Measurements from ENCODE around the gene TAF11L2. TPM values are rescaled to one million over a fixed set of nuclear protein-coding genes. Genes with fewer than 3 reads are reported as not detected.
"Not testable (repeated sequence)": the region's sequence is repeated elsewhere in the genome, so short reads cannot be mapped to it uniquely, and the experiment has no call there.

TAF11L2 gene
- total RNA-seq: not detected in 2 replicates

DNA sequence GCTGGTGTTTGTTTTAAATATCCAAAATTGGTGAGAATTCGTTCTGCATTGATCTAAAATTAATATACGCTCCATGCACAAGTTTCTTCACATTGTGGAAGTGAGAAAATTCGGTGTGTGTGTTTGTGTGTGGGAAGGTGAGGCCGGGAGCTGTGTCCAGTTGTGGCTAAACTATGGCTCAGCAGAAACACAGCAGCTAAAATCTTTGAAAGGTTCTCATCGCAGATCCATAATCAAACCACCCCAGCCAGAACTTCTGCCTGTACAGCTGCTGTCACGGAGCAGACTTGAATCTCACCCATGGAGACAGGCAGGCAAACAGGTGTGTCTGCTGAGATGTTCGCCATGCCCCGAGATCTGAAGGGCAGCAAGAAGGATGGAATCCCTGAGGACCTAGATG, at the start of gene TAF11L2:
TAF11L2 (plus strand) TSS at position 301 of the 400 bp plus-strand sequence.
- DNase-seq (ENCODE audit: low read depth, low spot score): not testable (repeated sequence)

DNA sequence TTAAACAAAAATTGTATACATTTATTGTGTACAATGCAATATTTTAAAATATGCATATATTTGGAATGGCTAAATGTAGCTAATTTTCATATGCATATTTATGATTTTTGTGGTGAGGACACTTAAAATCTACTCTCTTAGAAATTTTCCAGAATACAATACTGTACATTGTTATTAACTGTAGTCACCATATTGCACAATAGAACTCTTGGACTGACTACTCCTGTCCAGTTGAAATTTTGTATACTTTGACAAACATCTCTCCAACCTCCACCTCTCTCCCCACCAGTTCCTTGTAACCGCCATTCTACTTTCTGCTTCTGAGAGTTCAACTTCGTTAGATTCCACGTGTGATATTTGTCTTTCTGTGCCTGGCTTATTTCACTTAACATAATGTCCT, 49.2 kb upstream of the TAF11L2 start:
- DNase-seq (ENCODE audit: low read depth, low spot score): no peak

DNA sequence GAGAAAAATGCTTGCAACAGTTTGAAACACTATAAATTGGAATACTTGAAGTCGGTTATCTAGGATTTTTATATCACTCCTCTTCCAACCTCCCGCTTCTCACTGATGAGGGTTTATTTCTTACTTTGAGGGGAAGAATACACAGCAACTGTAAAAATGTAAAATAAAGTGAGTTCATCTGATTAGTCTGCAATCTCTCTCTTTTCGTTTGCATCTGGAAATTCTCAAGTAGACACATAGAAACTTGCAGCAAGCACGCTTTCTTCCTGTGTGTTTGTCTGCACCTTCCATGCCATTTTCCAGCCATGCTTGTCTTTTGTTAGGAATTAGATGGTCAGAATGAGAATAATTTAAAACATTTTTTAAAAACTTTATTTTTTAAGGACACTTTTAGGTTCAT, 45.1 kb upstream of the TAF11L2 start:
- no peak for DNase-seq (ENCODE audit: low read depth, low spot score)

DNA sequence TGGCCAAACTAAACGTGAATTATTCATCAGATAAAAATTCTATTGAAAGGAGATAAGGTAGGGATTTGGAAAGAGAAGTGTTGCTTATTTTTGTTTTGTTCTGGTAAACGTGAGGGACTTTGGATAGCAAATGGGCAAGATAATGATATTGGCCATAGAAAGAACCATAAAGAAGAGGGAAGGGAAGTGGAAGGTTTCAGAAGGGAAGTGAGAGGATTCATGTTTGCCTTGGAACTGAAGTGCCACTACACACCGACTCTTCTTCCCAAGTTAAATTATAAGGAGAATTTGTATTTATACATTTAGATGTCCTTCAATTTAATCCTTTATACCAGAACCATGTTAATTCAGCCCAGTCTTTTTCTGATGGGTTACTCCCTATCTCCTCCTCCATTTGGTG, 42.1 kb upstream of the TAF11L2 start:
- DNase-seq (ENCODE audit: low read depth, low spot score): no peak

DNA sequence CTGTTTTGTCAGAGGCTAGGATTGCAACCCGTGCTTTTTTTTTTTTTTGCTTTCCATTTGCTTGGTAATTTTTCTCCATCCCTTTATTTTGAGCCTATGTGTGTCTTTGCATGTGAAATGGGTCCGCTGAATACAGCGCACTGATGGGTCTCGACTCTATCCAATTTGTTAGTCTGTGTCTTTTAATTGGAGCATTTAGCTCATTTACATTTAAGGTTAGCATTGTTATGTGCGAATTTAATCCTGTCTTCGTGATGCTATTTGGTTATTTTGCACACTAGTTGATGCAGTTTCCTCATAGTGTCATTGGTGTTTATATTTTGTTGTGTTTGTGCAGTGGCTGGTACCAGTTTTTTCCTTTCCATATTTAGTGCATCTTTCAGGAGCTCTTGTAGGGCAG, 36.2 kb upstream of the TAF11L2 start:
- DNase-seq (ENCODE audit: low read depth, low spot score): no peak

DNA sequence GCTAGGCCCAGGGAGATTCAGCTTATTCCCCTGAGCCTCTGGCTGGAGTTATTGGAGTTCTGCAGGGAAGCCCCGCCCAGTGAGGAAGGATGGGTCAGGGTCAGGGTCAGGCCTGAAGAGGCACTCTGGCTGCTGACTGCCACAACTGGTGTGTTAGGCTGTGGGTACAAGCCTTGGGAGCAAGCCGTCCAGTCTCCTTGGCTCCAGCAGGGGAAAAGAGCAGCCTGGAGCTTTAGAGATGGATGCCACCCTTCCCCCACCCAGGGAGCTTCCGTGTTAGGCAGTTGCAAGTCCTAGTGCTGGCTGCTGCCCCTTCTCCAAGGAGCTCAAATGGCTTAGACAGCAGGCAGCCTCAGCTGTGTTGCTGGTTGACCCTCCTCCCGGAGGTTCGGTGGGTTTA, 34.4 kb upstream of the TAF11L2 start:
- no peak for DNase-seq (ENCODE audit: low read depth, low spot score)

DNA sequence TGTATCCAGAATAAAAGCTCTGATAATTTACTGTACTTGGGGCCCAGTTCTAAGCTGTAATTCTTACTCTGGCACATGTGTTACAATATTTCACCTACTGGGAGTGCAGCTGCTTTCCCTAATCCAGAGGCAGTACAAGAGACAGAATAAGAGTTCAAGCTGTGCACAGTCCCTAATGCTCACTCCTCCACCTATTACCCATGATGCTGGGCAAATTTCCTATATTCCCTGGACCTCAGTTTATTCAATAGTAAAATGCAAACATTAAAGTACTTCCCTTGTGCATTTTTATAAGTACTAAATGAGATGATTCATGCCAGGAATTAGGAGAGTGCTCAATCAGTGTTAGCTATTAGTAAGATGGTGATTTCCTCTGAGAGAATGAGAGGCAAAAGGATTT, 28.0 kb upstream of the TAF11L2 start:
- DNase-seq (ENCODE audit: low read depth, low spot score): no peak

DNA sequence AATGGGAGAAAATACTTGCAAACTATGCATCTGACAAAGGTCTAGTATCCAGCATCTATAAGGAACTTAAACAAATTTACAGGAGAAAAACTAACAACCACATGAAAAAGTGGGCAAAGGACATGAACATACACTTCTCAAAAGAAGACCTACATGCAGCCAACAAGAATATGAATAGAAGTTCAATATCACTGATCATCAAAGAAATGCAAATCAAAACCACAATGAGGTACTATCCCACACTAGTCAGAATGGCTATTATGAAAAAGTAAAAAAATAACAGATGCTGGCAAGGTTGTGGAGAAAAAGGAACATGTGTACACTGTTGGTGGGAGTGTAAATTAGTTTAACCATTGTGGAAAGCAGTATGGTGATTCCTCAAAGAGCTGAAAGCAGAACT, 23.0 kb upstream of the TAF11L2 start:
- DNase-seq (ENCODE audit: low read depth, low spot score): not testable (repeated sequence)

DNA sequence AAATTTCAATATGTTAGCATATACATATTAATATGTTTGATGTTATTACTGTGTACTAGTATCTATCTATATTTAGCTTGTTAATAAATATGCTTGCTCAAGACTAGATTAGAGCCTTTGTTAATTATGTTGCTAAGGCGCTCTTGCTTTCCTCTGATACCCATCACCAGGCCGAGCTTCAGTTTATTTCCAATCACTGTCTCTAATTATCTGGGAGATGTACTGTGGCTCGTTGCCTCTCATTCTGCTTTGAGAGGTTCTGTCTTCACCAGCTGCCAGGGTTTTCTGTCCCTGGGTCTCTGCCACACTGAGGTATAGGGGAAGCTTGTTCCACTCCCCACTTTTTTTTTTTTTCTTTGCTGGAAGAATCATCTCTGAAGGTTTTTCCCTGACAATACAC, 21.0 kb upstream of the TAF11L2 start:
- DNase-seq (ENCODE audit: low read depth, low spot score): no peak

DNA sequence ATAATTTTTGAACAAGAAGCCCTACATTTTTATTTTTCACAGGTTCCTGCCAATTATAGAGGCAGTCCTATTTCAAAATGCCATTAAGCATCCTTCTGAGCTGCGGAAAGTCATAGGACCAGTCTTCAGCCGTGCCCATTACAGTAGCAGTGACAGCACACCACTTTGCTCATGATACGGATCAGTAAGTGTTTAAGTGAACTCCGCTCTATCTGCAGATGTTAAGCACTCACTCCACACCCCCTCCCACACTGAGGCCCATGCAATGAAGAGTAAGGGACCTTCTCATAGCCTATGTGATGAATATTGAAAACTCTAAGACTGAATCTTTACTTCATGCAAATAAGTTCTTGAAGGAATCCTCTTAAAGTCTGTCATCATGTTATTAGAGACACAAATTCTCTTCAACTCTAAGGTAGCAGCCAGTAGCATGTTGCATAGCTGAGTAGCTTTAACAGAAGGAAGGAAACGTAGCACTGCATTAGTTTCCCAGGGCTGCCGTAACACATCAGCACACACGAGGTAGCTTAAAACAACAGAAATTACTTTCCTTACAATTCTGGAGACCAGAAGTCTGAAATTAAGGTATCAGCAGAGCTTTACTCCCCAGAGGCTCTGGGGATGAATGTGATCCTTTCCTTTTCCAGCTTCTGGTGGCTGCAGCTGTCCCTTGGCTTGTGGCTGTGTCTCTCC, 20.3 kb upstream of the TAF11L2 start:
- no peak for DNase-seq (ENCODE audit: low read depth, low spot score)

DNA sequence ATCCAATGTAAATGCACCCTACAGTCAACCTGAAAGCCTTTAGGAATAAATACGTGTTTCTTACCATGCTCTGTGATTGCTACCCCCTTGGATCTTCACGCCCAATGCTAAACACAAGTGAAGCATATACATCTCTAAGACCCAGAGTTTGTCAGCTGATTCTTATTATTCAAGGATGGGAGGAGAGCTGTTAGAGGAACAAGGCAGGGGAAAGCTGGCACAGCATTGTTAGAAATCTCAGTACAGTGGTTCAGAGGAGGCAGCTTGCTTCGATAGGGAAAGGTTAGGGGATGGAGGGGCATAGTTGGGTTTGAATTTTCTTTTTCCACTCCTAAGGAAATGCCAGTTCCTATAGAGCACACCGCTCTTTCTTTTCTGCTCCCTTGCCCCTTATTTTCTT, 16.7 kb upstream of the TAF11L2 start:
- DNase-seq (ENCODE audit: low read depth, low spot score): no peak

DNA sequence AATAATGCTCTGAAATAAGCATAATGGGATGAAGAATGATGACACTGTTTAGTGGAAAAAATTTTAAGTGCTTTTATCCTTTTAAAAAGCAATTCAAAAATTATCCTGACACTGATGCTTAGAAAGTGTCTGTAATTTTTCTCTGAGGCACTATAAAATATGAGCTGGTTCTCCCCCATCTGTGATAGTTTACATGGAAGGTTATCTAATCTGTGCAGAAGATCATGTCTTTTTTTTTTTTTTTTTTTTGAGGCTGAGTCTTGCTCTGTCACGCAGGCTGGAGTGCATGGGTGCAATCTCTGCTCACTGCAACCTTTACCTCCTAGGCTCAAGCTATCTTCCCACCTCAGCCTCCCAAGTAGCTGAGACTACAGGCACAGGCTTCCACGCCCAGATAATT, 15.2 kb upstream of the TAF11L2 start:
- no peak for DNase-seq (ENCODE audit: low read depth, low spot score)

DNA sequence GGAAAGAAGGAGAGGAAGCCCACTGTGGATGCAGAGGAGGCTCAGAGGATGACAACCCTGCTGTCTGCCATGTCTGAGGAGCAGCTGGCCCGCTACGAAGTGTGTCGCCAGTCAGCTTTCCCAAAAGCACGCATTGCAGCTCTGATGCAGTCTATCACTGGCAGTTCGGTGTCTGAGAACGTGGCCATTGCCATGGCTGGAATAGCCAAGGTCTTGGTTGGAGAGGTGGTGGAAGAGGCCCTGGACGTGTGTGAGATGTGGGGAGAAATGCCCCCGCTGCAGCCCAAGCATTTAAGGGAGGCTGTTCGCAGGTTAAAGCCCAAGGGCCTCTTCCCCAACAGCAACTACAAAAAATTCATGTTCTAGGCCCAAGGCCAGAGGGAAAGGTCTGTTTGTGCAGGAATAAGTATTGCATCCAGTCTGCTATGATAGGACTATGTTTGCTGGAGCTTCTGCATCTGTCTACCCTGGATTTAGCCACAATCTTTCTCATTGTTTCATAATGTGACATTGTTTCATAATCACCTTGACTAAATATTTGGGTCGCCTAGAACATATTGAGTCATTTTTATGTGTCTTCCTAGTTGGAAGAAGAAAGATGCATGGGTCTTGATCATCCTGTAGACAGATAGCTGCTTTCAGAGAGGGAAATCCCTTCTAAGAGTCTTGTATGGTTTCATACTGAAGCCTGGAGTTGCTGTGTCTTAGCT, 11.4 kb upstream of the TAF11L2 start:
- not testable (repeated sequence) for DNase-seq (ENCODE audit: low read depth, low spot score)

DNA sequence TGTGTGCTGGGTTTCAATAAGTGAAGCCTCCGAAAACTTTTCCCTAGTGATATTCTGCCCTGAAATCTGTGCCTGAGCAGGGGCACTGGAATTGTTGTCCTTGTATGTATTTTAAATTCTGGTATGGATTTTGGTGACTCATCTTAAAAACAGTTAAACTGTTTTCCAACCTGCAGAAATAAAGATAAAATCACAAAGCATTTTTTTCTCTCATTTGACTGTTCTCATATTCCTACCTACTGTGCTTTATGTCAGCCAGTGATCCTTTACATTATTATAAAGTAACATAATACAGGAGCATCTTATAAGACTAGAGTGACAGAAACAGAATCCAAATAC, 10.9 kb upstream of the TAF11L2 start:
- DNase-seq (ENCODE audit: low read depth, low spot score): no peak

DNA sequence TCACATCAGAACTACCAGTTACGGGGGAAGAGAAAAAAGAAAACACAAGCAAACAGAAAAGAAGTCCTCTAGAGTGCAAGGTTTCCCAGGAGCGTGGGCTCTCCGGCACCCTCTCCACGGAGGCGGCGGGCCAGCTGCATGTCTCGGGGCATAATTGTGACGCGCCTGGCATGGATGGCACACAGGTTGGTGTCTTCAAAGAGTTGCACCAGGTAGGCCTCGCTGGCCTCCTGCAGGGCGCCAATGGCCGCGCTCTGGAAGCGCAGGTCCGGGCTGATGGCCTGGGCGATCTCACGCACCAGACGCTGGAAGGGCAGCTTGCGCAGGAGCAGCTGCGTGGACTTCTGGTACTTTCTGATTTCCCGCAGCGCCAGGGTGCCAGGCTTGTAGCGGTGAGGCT, 6.8 kb upstream of the TAF11L2 start:
- not testable (repeated sequence) for DNase-seq (ENCODE audit: low read depth, low spot score)

DNA sequence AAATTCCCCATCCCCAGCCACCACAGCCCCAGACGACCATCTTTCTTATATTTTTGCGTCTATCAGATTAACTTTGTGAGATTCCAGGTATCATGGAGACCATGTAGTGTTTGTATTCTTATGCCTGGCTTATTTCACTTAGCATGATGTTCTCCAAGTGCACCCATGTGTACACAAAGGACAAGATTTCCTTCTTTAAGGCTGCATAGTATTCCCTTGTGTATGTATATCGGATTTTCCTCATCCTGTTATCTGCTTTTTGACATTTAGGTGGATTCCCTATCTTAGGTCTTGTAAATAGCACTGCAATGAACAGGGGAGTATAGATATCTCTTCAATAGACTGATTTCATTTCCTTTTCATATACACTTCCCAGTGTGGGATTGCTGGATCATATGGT, 5.3 kb upstream of the TAF11L2 start:
- no peak for DNase-seq (ENCODE audit: low read depth, low spot score)

DNA sequence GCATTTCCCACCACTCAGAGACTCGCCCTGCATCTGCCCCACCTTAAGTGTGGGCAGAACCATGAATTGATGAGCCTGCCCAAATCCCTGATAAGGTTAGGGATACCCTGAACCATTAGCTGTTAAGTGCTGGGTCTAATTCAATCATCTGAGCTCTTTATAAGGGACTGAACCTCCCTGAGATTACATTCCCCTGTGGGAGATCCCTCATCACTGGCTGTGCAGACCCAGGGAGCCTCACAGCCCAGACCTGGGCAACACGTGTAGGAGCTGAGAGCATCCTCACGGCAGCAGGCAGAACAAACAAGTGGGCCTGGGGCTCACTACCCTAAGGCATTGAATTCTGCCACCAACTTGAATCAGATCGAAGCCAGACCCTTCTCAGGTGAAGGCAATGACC, 585 bp upstream of the TAF11L2 start:
- no peak for DNase-seq (ENCODE audit: low read depth, low spot score)

DNA sequence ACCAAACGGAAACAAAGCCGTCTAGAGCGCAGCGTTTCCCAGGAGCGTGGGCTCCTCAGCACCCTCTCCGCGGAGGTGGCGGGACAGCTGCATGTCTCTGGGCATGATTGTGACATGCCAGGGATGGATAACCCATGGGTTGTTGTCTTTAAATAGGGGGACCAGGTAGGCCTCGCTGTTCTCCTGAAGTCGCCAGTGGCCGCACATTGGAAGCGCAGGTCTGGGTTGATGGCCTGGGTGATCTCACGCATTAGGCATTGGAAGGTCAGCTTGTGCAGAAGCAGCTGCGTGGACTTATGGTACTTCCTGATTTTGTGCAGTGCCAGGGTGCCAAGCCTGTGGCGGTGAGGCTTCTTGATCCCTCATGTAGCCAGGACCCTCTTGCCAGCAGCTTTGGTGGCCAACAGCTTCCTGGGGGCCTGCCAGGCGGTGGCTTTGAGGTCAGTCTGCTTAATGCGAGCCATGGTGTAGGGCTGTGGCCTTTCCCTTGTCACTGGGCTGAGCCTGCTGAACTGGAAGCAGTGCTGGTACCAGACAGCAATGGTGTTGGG, 13.8 kb downstream of the TAF11L2 start:
- DNase-seq (ENCODE audit: low read depth, low spot score): no peak

DNA sequence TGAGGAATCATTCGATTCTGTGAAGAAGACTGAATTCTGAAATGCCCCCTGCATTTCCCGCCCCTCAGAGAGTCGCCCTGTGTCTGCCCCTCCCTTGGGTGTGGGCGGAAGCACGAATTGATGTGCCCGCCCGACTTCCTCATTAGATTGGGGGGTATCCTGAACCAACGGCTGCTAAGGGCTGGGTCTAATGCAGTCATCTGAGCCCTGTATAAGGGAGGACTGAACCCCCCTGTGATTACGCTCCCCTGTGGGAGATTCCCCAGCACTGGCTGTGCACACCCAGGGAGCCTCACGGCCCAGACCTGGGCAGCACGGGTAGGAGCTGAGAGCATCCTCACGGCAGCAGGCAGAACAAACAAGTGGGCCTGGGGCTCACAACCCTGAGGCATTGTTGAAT, 19.5 kb downstream of the TAF11L2 start:
- DNase-seq (ENCODE audit: low read depth, low spot score): not testable (repeated sequence)

DNA sequence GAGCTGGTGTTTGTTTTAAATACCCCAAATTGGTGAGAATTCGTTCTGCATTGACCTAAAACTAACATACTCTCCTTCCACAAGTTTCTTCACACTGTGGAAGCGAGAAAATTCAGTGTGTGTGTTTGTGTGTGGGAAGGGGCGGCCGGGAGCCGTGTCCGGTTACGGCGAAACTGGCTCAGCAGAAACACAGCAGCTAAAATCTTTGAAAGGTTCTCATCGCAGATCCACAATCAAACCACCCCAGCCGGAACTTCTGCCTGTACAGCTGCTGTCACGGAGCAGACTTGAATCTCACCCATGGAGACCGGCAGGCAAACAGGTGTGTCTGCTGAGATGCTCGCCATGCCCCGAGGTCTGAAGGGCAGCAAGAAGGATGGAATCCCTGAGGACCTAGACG, 20.0 kb downstream of the TAF11L2 start, which contains the start of gene TAF11L3:
TAF11L3 (plus strand) TSS at position 301 of the 400 bp plus-strand sequence.
- DNase-seq (ENCODE audit: low read depth, low spot score): not testable (repeated sequence)

DNA sequence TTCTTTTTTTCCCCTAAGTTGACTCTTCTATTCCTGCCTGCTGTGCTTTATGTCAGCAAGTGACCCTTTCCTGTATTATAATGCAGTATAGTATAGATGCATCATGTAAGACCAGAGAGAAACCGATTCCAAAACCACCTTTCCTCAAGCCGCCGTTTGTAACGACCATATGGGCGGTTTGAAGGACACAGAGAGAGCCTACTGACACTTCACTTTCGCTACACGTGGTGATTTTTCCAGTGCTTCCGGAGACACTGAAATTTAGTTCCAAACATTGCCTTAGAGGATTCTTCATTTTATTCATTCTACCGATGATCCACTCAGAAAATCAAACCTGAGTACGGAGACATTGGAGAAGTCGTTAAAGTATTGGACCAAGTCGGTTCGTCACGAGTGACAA, 21.5 kb downstream of the TAF11L2 start:
- not testable (repeated sequence) for DNase-seq (ENCODE audit: low read depth, low spot score)

DNA sequence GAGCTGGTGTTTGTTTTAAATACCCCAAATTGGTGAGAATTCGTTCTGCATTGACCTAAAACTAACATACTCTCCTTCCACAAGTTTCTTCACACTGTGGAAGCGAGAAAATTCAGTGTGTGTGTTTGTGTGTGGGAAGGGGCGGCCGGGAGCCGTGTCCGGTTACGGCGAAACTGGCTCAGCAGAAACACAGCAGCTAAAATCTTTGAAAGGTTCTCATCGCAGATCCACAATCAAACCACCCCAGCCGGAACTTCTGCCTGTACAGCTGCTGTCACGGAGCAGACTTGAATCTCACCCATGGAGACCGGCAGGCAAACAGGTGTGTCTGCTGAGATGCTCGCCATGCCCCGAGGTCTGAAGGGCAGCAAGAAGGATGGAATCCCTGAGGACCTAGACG, 23.5 kb downstream of the TAF11L2 start, which contains the start of gene TAF11L4:
TAF11L4 (plus strand) TSS at position 301 of the 400 bp plus-strand sequence.
- DNase-seq (ENCODE audit: low read depth, low spot score): not testable (repeated sequence)

DNA sequence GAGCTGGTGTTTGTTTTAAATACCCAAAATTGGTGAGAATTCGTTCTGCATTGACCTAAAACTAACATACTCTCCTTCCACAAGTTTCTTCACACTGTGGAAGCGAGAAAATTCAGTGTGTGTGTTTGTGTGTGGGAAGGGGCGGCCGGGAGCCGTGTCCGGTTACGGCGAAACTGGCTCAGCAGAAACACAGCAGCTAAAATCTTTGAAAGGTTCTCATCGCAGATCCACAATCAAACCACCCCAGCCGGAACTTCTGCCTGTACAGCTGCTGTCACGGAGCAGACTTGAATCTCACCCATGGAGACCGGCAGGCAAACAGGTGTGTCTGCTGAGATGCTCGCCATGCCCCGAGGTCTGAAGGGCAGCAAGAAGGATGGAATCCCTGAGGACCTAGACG, 26.9 kb downstream of the TAF11L2 start, which contains the start of gene TAF11L5:
TAF11L5 (plus strand) TSS at position 301 of the 400 bp plus-strand sequence.
- DNase-seq (ENCODE audit: low read depth, low spot score): not testable (repeated sequence)
